Measurements from ENCODE around the gene OVCA2. TPM values are rescaled to one million over a fixed set of nuclear protein-coding genes. Genes with fewer than 3 reads are reported as not detected.

Gene OVCA2
- total RNA-seq, 1 experiment from 2014 or later: 24.6 TPM

DNA sequence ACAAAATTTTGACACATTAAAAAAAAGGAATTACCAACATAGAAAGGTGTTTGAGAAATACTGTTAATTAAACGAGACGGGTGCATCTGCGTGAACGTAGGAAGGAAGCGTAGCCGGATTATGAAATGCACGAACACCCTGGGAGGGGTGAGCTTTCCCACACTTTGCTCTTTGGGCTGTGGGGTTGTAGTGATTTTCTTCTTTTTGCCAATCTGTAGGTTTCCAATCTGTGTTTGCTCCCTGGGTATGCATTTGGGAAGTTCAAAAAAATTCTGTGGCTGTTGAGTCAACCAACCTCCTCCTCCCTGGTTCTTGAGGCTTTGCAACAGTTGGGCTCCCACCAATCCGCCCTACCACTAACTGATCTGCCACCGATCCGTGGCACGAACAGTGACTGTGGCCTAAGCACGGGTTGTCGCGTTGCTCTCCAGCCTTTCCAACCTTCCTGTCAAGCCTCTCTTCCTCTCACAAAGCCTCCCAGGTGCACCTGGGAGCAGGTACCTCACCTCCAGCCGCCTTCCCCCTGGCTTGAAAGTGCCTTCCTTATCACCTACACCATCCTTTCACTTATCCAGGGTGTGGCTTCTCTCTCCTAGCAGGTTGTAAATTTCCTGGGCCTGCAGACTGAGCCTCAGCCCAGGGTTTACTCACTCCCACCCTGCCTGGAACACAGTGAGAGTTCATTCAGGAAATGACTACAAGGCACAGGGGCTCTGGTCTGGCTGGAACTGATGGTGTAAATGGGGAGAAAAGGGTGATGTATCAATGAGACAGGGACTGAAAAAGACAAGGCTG, 33.3 kb upstream of the OVCA2 start:
- no peak overlapping the region for H2BK120ac ChIP-seq (ENCODE audit: low read depth, low read length, poor library complexity, severe bottlenecking)
- H3K27ac Mint-ChIP-seq: no peak overlapping the region
- H3K27ac ChIP-seq (ENCODE audit: insufficient read length, low read depth, low read length): no peak overlapping the region
- H4K5ac ChIP-seq (ENCODE audit: insufficient read length, low read depth, low read length): peak overlapping the region; percentile 91
- H2BK15ac ChIP-seq (ENCODE audit: low read depth, low read length): no peak overlapping the region
- H3K79me2 ChIP-seq (ENCODE audit: insufficient read depth, low read length): no peaks in the 10 kb centered on the region
- H3K14ac ChIP-seq (ENCODE audit: insufficient read depth, low read length): no peak overlapping the region
- no peak overlapping the region for H2BK5ac ChIP-seq (ENCODE audit: insufficient read length, low read length)
- no peaks in the 10 kb centered on the region; the same call in 1 of the 2 replicates for H3K4me1 ChIP-seq (ENCODE audit: insufficient read depth, low read length)
- H3K23ac ChIP-seq (ENCODE audit: insufficient read length, low read depth, low read length): no peak overlapping the region
- no peak overlapping the region for H3K4me3 Mint-ChIP-seq
- no peaks in the 10 kb centered on the region for H4K20me1 ChIP-seq (ENCODE audit: control insufficient read depth, insufficient read depth, insufficient read length)
- peaks cover 48% of the 10 kb centered on the region for H3K27me3 Mint-ChIP-seq (ENCODE audit: low read depth)
- no peak overlapping the region for H3K9ac ChIP-seq (ENCODE audit: extremely low read depth, insufficient read length, low read length)
- H2AFZ ChIP-seq (ENCODE audit: low read length): no peak overlapping the region
- H3K4me1 Mint-ChIP-seq: peaks cover 14 to 15% of the 10 kb centered on the region in 2 experiments
- H2BK12ac ChIP-seq (ENCODE audit: insufficient read length, low read depth, low read length): no peak overlapping the region
- H3K4ac ChIP-seq (ENCODE audit: low read depth, low read length): no peak overlapping the region
- TF ChIP-seq, protein P1, sequence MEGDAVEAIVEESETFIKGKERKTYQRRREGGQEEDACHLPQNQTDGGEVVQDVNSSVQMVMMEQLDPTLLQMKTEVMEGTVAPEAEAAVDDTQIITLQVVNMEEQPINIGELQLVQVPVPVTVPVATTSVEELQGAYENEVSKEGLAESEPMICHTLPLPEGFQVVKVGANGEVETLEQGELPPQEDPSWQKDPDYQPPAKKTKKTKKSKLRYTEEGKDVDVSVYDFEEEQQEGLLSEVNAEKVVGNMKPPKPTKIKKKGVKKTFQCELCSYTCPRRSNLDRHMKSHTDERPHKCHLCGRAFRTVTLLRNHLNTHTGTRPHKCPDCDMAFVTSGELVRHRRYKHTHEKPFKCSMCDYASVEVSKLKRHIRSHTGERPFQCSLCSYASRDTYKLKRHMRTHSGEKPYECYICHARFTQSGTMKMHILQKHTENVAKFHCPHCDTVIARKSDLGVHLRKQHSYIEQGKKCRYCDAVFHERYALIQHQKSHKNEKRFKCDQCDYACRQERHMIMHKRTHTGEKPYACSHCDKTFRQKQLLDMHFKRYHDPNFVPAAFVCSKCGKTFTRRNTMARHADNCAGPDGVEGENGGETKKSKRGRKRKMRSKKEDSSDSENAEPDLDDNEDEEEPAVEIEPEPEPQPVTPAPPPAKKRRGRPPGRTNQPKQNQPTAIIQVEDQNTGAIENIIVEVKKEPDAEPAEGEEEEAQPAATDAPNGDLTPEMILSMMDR (conservative IDR thresholded peaks at IDR 0.05): no peak
- H3K27me3 ChIP-seq (ENCODE audit: insufficient read depth, low read length): no peaks in the 10 kb centered on the region; the same call in 1 of the 2 replicates
- no peaks in the 10 kb centered on the region; a peak in 1 of 5 replicates for H3K9me3 Mint-ChIP-seq
- H4K91ac ChIP-seq (ENCODE audit: insufficient read length, low read depth, low read length): no peak overlapping the region
- H2BK20ac ChIP-seq (ENCODE audit: low read depth, low read length, poor library complexity, severe bottlenecking): no peak overlapping the region
- no peaks in the 10 kb centered on the region for H3K9me3 ChIP-seq (ENCODE audit: control insufficient read depth, low read depth, low read length)
- no peak overlapping the region for H3K18ac ChIP-seq (ENCODE audit: insufficient read length, low read depth, low read length)
- H3K56ac ChIP-seq (ENCODE audit: insufficient read length, low read depth, low read length): no peak overlapping the region
- no CpG with 5 or more reads among the region's 15 CpGs for WGBS (ENCODE audit: extremely low coverage, insufficient read length, low lambda C conversion rate)
- no peak overlapping the region for H4K8ac ChIP-seq (replicated peaks; ENCODE audit: insufficient read length, low read depth, low read length)
- no peaks in the 10 kb centered on the region for H3K23me2 ChIP-seq (ENCODE audit: insufficient read length, low read depth, low read length, poor library complexity, severe bottlenecking)
- H3K36me3 Mint-ChIP-seq (ENCODE audit: insufficient read depth in 1 of 3, low read depth in 3 of 3): no peaks in the 10 kb centered on the region
- no peak overlapping the region for H3T11ph ChIP-seq (ENCODE audit: low read length)
- no peaks in the 10 kb centered on the region for H3K79me1 ChIP-seq (ENCODE audit: insufficient read depth, low read depth, low read length, poor library complexity, severe bottlenecking)
- no peak overlapping the region for H2AK5ac ChIP-seq (ENCODE audit: insufficient read length, low read length)
- no peak overlapping the region for H3K4me2 ChIP-seq (ENCODE audit: insufficient read depth, insufficient read length, low read length)
- DNase-seq: no peak

Measured in H9 (cell line).